T-cell (primary cell): ENCODE measurements around the gene SAMD1. TPM values are rescaled to one million over a fixed set of nuclear protein-coding genes. Genes with fewer than 3 reads are reported as not detected.

ENCODE experiments used
- ATAC-seq, 4 experiments: fragments of 200-7000 bp in 3 of 4; fragments of 150-1000 bp in 1 of 4; cut with Tn5 transposase; replicated peaks in 1 of 4; 1 replicate in 3 of 4; 2 replicates in 1 of 4; pipeline ENCODE4 v1.10.0; 2021; ENCODE audit warnings: moderate library complexity in 3 of 4, mild to moderate bottlenecking in 2 of 4, moderate number of reproducible peaks in 1 of 4
- CTCF ChIA-PET, 2 donors: fragments of 300-600 bp; sonication (Branson Sonifier 250); formaldehyde crosslinking; loops; one replicate each; lab custom pipeline; 2022; ENCODE audit warnings: antibody characterized with exemption in 2 of 2; lab: Charles Lee
- POLR2A ChIA-PET, 2 donors: fragments of 300-600 bp; sonication (Branson Sonifier 250); formaldehyde crosslinking; loops; one replicate each; lab custom pipeline; 2022; ENCODE audit warnings: antibody characterized with exemption in 2 of 2; lab: Charles Lee
- DNase-seq, 35 experiments: peaks; one replicate each; pipeline versions ENCODE4 v3.0.0 to v3.0.0-alpha.2; 2013 to 2023
- H3K27ac ChIP-seq: one replicate; pipeline ENCODE4 v1.5.1; 2013; ENCODE audit warnings: low read length
- H3K27me3 ChIP-seq, 2 experiments: replicated peaks in 1 of 2; 1 replicate in 1 of 2; 2 replicates in 1 of 2; pipeline versions ENCODE4 v1.6.1 to v1.7.0; 2013; ENCODE audit warnings: low read length in 1 of 2, mixed read lengths in 1 of 2; ENCODE audit not compliant: control insufficient read depth in 2 of 2, insufficient read depth in 2 of 2; ENCODE audit errors: extremely low read depth in 1 of 2
- H3K36me3 ChIP-seq, 2 donors: 1 replicate in 1 of 2; 2 replicates in 1 of 2; pipeline versions ENCODE4 v1.6.1 to v1.7.0; 2013; ENCODE audit warnings: low read length in 1 of 2; ENCODE audit not compliant: control insufficient read depth in 2 of 2, insufficient read depth in 1 of 2; ENCODE audit errors: extremely low read depth in 1 of 2
- H3K4me1 ChIP-seq, 2 experiments: 1 replicate in 1 of 2; 2 replicates in 1 of 2; pipeline versions ENCODE4 v1.6.1 to v1.7.0; 2013; ENCODE audit warnings: low read length in 2 of 2, mixed read lengths in 1 of 2; ENCODE audit not compliant: insufficient read depth in 2 of 2, control insufficient read depth in 1 of 2; ENCODE audit errors: extremely low read depth in 1 of 2
- H3K4me3 ChIP-seq, 2 donors: 1 replicate in 1 of 2; 2 replicates in 1 of 2; pipeline versions ENCODE4 v1.5.1 to v1.7.0; 2013; ENCODE audit warnings: mild to moderate bottlenecking in 2 of 2, low read length in 1 of 2, moderate library complexity in 1 of 2; ENCODE audit not compliant: control insufficient read depth in 1 of 2; ENCODE audit errors: extremely low read depth in 1 of 2
- H3K9me3 ChIP-seq: 2 replicates; pipeline ENCODE4 v1.7.0; 2013
- H3K27ac Mint-ChIP-seq, 2 donors: one replicate each; pipeline ENCODE4 v1.8.0; 2020 to 2021; ENCODE audit warnings: mild to moderate bottlenecking in 2 of 2, mixed read lengths in 2 of 2
- H3K27me3 Mint-ChIP-seq, 2 donors: one replicate each; pipeline ENCODE4 v1.8.0; 2021 to 2022; ENCODE audit warnings: mixed read lengths in 2 of 2
- H3K36me3 Mint-ChIP-seq: one replicate; pipeline ENCODE4 v1.8.0; 2021; ENCODE audit warnings: mixed read lengths
- H3K4me1 Mint-ChIP-seq, 3 donors: one replicate each; pipeline ENCODE4 v1.8.0; 2020 to 2022; ENCODE audit warnings: mixed read lengths in 3 of 3, mild to moderate bottlenecking in 1 of 3
- H3K4me3 Mint-ChIP-seq, 3 donors: one replicate each; pipeline ENCODE4 v1.8.0; 2020 to 2022; ENCODE audit warnings: mild to moderate bottlenecking in 3 of 3, mixed read lengths in 3 of 3, moderate library complexity in 3 of 3
- H3K9me3 Mint-ChIP-seq, 3 donors: one replicate each; pipeline ENCODE4 v1.8.0; 2020 to 2022; ENCODE audit warnings: mixed read lengths in 3 of 3
- WGBS: methylation state at CpG from one replicate; pipeline ENCODE4 v1.1.5; 2013; ENCODE audit warnings: missing lambda C conversion rate; ENCODE audit not compliant: insufficient coverage; 5-methylcytosine and 5-hydroxymethylcytosine counted together
- total RNA-seq, 35 experiments: library from RNA in 6 of 35; stranded (reverse) in 6 of 35; fragments of 120-200 nt in 1 of 35; gene quantifications; one replicate each; pipeline versions ENCODE4 v1.2.1 to v1.2.4 and lab custom pipeline; 2013 to 2026

The SAMD1 gene
- total RNA-seq, 5 donors from 2014 or later (not counting 1 experiment from before 2014, with no cell fraction given) = 38.9 to 75.0 (median 59.2) TPM

DNA sequence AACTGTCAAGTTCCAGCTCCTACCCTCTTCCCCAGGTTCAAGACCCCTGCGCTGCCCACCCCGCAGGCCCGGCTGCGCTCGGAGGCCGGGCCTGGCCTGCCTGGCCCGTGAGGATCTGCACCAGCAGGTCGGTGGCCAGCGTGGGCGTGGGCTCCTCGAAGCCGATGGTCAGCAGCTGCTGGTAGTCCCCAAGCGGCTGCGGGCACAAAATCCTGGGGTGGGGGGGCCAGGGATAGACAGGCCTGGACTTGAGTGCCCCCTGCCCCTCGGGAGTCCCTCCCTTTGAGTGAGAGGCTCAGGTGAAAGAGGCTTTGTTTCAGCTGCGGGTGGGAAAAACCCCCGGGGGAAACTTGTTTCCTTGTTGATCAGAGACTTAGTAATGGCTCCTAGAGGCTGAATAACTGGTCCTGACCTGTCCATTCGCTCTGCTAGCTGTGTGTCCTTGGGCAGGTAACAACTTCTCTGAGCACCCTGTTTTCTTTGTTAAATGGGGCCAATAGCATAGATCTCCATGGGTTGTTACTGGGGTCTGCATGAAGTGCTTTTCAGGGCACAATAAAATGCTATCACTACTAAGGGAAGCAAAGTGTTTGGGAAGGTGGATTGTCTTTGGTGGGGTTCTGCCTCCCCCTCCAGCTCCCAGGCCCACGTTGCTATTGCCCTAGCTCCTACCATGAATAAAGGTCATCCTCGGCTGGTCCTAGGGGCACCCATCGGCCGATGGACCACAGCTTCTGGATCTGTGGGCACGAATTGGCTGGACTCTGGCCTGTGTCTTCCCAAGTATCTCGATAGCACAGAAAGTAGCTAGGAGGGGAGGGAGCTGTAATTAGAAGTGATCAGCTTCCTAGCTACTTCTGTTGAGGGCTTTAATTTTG is 8.5 kb downstream of the SAMD1 start:
- DNase-seq (peak in 18 of 35 experiments; percentile 3 to 73 (median 32)), ATAC-seq (no peak)
- no peaks in the 10 kb centered on the region for H3K36me3 ChIP-seq
- peak overlapping the region; percentile 85 to 93 (median 90) for H3K4me3 Mint-ChIP-seq
- ChIA-PET CTCF (interaction anchor here (0.5 to 2.0 kb wide), 6 partner anchors 34 to 196 kb away, joined by 3 to 10 read pairs (median 7); partner anchors contain the start of gene ASF1B (in 1 of the 2)), POLR2A (interaction anchor here in 1 of 2 donors (0.7 kb wide), 1 partner anchor 109 kb away, joined by 3 read pairs; no protein-coding TSS in a partner anchor)
- H3K4me1 ChIP-seq = peaks cover 9 to 21% of the 10 kb centered on the region in 2 experiments
- H3K4me1 Mint-ChIP-seq = peaks cover 20 to 24% (median 21%) of the 10 kb centered on the region in 3 donors
- H3K27me3 Mint-ChIP-seq = no peaks in the 10 kb centered on the region
- H3K27ac Mint-ChIP-seq = peak overlapping the region; percentile 91 to 93
- no peaks in the 10 kb centered on the region for H3K36me3 Mint-ChIP-seq
- H3K9me3 ChIP-seq = no peaks in the 10 kb centered on the region
- H3K27me3 ChIP-seq = no peaks in the 10 kb centered on the region
- no peaks in the 10 kb centered on the region for H3K9me3 Mint-ChIP-seq
- peak overlapping the region; percentile 68 for H3K27ac ChIP-seq
- 30% methylated on average over 19 of the region's 24 CpGs for WGBS
- H3K4me3 ChIP-seq = peak overlapping the region; percentile 66 to 75

DNA sequence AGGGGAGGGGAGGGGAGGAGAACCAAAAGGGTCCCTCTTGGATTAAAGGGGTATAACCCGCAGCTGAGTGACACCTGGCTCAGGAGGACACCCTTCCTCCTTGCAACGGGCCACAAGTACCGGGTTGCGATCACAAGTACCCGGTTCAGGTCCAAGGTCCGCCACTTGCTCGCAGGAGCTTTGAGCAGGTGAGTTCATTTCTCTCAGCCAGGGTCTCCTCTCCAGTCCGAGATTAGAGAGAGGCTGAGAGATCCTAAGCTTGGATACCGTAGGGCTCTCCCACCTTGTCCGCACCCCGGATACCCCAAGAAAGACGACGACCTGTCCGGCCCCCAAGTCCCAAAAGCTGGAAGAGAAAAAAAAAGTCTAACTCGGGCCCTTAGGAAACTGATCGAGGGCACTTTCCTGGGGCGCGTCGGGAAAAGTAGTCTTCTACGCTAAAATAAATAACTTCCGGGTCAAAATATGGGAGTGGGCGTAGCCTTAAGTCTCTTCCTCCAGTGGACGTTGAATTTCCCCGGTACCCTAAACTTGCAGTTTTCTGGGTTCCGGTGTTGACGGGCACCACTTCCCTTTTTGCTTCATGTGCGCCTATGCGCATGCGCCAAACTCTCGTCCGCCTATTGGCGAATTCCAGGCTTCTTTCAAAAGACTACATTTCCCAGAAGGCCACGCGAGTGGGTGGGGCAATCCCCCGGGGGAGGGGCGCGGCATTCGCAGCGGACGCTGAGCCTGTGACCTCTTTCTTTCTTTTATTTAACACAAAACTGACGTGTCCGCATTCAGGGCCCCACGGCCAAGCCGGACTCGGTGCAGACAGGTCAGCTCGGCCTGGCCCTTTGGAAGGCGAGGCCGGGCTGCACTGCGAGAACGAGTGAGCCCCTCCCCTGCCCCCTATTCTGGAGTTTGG is 9.4 kb downstream of the SAMD1 start:
- under 1% methylated on average over 34 of the region's 50 CpGs for WGBS
- CTCF ChIA-PET = interaction anchor here in 1 of 2 donors (0.6 to 2.0 kb wide), 5 partner anchors 34 to 195 kb away, joined by 3 to 8 read pairs (median 5); partner anchors contain the start of gene ASF1B

DNA sequence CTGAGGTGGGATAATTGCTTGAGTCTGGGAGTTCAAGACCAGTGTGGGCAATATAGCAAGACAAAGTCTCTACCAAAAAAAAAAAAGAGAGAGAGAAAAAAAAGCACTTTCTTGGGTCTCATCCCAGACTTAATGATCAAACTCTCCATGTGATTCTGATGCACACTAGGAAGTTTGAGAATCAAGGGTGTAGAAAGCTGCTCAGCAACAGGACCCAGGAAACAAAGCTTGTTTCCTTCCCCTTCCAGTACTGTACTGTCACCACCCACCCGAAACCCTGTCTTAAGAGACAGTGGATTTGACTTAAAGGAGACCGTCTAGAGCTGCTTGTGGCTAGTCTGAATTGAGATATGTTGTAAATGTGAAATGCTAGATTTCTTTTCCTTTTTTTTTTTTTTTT is 12.1 kb downstream of the SAMD1 start:
- H3K27me3 Mint-ChIP-seq = no peaks in the 10 kb centered on the region
- no peak overlapping the region for H3K4me3 ChIP-seq
- no peak overlapping the region for H3K27ac ChIP-seq
- no peaks in the 10 kb centered on the region for H3K9me3 ChIP-seq
- H3K4me1 ChIP-seq = peaks cover 24 to 41% of the 10 kb centered on the region in 2 experiments
- DNase-seq = no peak
- no CpG with 5 or more reads among the region's 2 CpGs for WGBS
- POLR2A ChIA-PET = no interaction called here
- no peaks in the 10 kb centered on the region for H3K27me3 ChIP-seq
- H3K36me3 ChIP-seq = no peaks in the 10 kb centered on the region
- H3K4me1 Mint-ChIP-seq = peaks cover 30 to 39% (median 36%) of the 10 kb centered on the region in 3 donors
- no peaks in the 10 kb centered on the region for H3K9me3 Mint-ChIP-seq
- no peak for ATAC-seq
- H3K36me3 Mint-ChIP-seq = no peaks in the 10 kb centered on the region
- H3K27ac Mint-ChIP-seq = no peak overlapping the region
- no peak overlapping the region for H3K4me3 Mint-ChIP-seq
- CTCF ChIA-PET = interaction anchor here (0.6 to 1.3 kb wide), 5 partner anchors 17 to 553 kb away, joined by 3 to 7 read pairs (median 5); partner anchors contain the start of gene ASF1B (in 1 of the 2)

More for the DNA sequence above, 9.4 kb downstream of the SAMD1 start:
- Mint-ChIP-seq H3K4me3 (peak overlapping the region; percentile 85 to 93 (median 90)), H3K27me3 (no peaks in the 10 kb centered on the region), H3K36me3 (no peaks in the 10 kb centered on the region), H3K9me3 (no peaks in the 10 kb centered on the region), H3K4me1 (peaks cover 20 to 24% (median 21%) of the 10 kb centered on the region in 3 donors), H3K27ac (peak overlapping the region; percentile 91 to 93)
- Histone ChIP-seq H3K36me3 (no peaks in the 10 kb centered on the region), H3K4me3 (peak overlapping the region; percentile 66 to 75), H3K27ac (peak overlapping the region; percentile 86), H3K4me1 (peaks cover 9 to 21% of the 10 kb centered on the region in 2 experiments), H3K27me3 (no peaks in the 10 kb centered on the region), H3K9me3 (no peaks in the 10 kb centered on the region)
- ATAC-seq (peak; percentile 94 to 96 (median 95)), DNase-seq (peak; percentile 96 to 100 (median 99))
- POLR2A ChIA-PET = no interaction called here

DNA sequence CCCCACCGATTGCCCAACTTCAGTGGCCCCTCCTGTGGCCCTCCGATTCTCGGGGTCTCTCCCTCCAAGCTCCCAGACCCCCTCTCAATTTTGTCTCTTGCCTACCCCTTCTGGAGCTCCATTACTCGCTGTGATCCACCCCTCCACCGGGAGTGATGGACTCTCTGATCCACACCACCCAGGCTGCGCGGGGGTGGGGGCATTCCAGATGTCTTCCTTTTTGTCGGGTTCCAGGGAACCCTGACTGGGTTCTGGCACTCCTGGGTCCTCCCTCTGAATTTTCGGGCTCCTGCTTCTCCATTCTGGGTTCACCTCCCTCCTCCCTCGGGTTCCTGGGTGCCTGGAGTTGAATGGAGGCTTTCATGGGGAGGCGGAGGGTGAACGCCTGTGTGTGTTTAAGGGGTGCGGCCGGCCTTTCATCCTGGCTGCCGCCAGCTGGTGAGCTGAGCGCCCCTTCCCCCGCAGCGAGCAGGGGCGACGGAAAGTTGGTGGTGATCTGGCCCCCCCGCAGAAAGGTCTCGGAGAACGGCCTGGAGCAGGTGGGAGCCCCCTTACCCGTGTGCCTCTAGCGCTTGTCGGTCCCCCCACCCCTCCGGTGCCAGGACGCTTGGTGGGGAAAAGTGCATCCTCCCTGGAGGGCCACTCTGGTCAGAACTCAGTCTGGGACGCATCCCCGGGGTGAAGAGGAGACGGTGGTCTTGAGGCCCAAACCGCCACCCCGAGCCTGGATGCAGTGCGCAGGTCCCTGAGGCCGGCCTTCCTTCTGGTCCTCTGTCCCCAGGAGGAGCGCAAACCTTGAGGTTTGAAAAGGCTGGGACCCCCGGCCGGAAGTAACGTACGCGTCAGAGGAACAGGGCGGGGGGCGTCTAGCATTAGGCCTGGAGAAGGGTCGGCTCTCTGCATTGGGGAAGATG is 16.4 kb downstream of the SAMD1 start:
- CTCF ChIA-PET = interaction anchor here in 1 of 2 donors (1.0 kb wide), 1 partner anchor 63 kb away, joined by 5 read pairs; the partner anchor contains the start of gene ASF1B
- H3K27ac ChIP-seq = peak overlapping the region; percentile 66

DNA sequence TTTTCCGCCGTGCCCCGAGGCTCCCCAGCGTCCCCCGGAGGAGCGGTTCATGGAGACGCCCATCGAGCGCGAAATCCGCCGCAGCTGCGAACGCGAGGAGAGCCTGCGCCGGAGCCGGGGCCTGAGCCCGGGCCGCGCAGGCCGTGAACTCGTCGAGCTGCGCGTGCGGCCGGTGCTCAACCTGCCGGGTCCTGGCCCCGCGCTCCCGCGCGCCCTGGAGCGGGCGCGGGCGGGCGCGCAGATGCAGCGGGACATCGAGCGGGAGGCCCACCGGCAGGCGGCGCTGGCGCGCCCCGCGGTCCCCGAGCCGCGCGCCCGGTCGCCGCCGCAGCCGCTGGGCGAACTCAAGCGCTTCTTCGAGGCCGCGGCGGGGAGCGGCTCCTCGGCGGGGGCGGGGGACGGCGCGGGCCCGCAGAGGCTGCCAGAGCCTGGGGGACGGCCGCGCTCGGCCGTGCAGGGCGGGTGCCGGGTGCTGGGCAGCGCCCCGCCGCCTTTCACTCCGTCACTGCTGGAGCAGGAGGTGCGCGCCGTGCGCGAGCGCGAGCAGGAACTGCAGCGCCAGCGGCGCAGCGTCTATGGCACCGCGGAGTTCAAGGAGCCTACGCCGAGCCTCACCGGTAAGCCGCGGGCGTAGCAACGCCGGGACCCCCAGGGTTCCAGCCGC is 17.2 kb downstream of the SAMD1 start:
- H3K4me3 Mint-ChIP-seq = peak overlapping the region; percentile 88 to 97 (median 89)
- H3K27ac Mint-ChIP-seq = peak overlapping the region in 1 of 2 donors; percentile 86
- no peaks in the 10 kb centered on the region for H3K36me3 Mint-ChIP-seq
- under 1% methylated on average over 106 of the region's 106 CpGs for WGBS
- Histone ChIP-seq H3K27me3 (peaks cover 0 to 17% of the 10 kb centered on the region in 2 experiments), H3K9me3 (no peaks in the 10 kb centered on the region), H3K4me3 (peak overlapping the region; percentile 75 to 90), H3K4me1 (peaks cover 17 to 38% of the 10 kb centered on the region in 2 experiments), H3K36me3 (no peaks in the 10 kb centered on the region), H3K27ac (peak overlapping the region; percentile 66)
- ChIA-PET POLR2A (interaction anchor here in 1 of 2 donors (1.1 kb wide), 1 partner anchor 15 kb away, joined by 3 read pairs; no protein-coding TSS in a partner anchor), CTCF (interaction anchor here in 1 of 2 donors (1.0 kb wide), 1 partner anchor 63 kb away, joined by 5 read pairs; the partner anchor contains the start of gene ASF1B)
- ATAC-seq = peak; percentile 79 to 82 (median 80)
- H3K4me1 Mint-ChIP-seq = peaks cover 9 to 22% (median 19%) of the 10 kb centered on the region in 3 donors
- H3K27me3 Mint-ChIP-seq = no peaks in the 10 kb centered on the region
- DNase-seq = peak; percentile 50 to 90 (median 71)
- H3K9me3 Mint-ChIP-seq = no peaks in the 10 kb centered on the region

More for the DNA sequence above, 16.4 kb downstream of the SAMD1 start:
- peaks cover 9 to 22% (median 19%) of the 10 kb centered on the region in 3 donors for H3K4me1 Mint-ChIP-seq
- peak overlapping the region; percentile 88 to 97 (median 89) for H3K4me3 Mint-ChIP-seq
- H3K9me3 Mint-ChIP-seq = no peaks in the 10 kb centered on the region
- peak overlapping the region; percentile 82 to 86 for H3K27ac Mint-ChIP-seq
- Histone ChIP-seq H3K4me3 (peak overlapping the region; percentile 75 to 90), H3K36me3 (no peaks in the 10 kb centered on the region), H3K27me3 (peaks cover 0 to 15% of the 10 kb centered on the region in 2 experiments), H3K4me1 (peaks cover 17 to 38% of the 10 kb centered on the region in 2 experiments), H3K9me3 (no peaks in the 10 kb centered on the region)
- DNase-seq = peak in 3 of 35 experiments; percentile 26 to 38 (median 37)
- POLR2A ChIA-PET = interaction anchor here in 1 of 2 donors (1.1 kb wide), 1 partner anchor 15 kb away, joined by 3 read pairs; no protein-coding TSS in a partner anchor
- WGBS = 3% methylated on average over 36 of the region's 44 CpGs
- no peaks in the 10 kb centered on the region for H3K36me3 Mint-ChIP-seq
- peak; percentile 3 to 23 (median 12) for ATAC-seq
- no peaks in the 10 kb centered on the region for H3K27me3 Mint-ChIP-seq
